ENCODE results near the gene PRR15L.

Gene PRR15L

GRCh38 chr17:47987240-47987835, 29.7 kb upstream of the PRR15L start:
- no peak for DNase-seq

GRCh38 chr17:47986520-47986919, 28.8 kb upstream of the PRR15L start:
- no peak for DNase-seq

GRCh38 chr17:47983492-47984223, 26.0 kb upstream of the PRR15L start:
- no peak for DNase-seq

- no peak for DNase-seq
Observed at GRCh38 chr17:47982645-47983390, 25.1 kb upstream of the PRR15L start.

- DNase-seq: no peak
Observed at GRCh38 chr17:47982091-47982617, 24.5 kb upstream of the PRR15L start.

GRCh38 chr17:47981462-47981861, 23.8 kb upstream of the PRR15L start:
- DNase-seq: peak in 1 of 2 donors; percentile 40

- DNase-seq: no peak
Observed at GRCh38 chr17:47980541-47980940, 22.9 kb upstream of the PRR15L start.

GRCh38 chr17:47978324-47978723, 20.6 kb upstream of the PRR15L start:
- peak; percentile 9 to 48 for DNase-seq

GRCh38 chr17:47975823-47976205, 18.1 kb upstream of the PRR15L start:
- no peak for DNase-seq

GRCh38 chr17:47975189-47975822, 17.6 kb upstream of the PRR15L start:
- DNase-seq: no peak

GRCh38 chr17:47973541-47973940, 15.9 kb upstream of the PRR15L start:
- no peak for DNase-seq

- DNase-seq: peak; percentile 94 to 99
Observed at GRCh38 chr17:47970725-47971499, 13.2 kb upstream of the PRR15L start, which contains the start of gene CDK5RAP3. Gene CDK5RAP3, plus strand, starts transcription at chr17:47971113. Its CDS starts 34 bp downstream, at chr17:47971147.

GRCh38 chr17:47969930-47970724, 12.4 kb upstream of the PRR15L start:
- no peak for DNase-seq

GRCh38 chr17:47968836-47969235, 11.2 kb upstream of the PRR15L start:
- no peak for DNase-seq

GRCh38 chr17:47967607-47968252, 10.0 kb upstream of the PRR15L start:
- no peak for DNase-seq

GRCh38 chr17:47966079-47966519, 8.4 kb upstream of the PRR15L start:
- DNase-seq: no peak

GRCh38 chr17:47964856-47965255, 7.2 kb upstream of the PRR15L start:
- DNase-seq: no peak

GRCh38 chr17:47962901-47963300, 5.2 kb upstream of the PRR15L start:
- DNase-seq: no peak

GRCh38 chr17:47961406-47961805, 3.7 kb upstream of the PRR15L start:
- no peak for DNase-seq

GRCh38 chr17:47959825-47960655, 2.4 kb upstream of the PRR15L start:
- DNase-seq: no peak

Measured in bone marrow (tissue), 2 donors.